Measurements from ENCODE around the gene MBTPS1. TPM values are rescaled to one million over a fixed set of nuclear protein-coding genes. Genes with fewer than 3 reads are reported as not detected.

MBTPS1 gene
- total and polyA plus RNA-seq, 9 of the 15 experiments (the other 6 are each of a cell fraction or from before 2014, with no cell fraction given), result 2.8 to 57.6 (median 43.8) TPM

- TF ChIP-seq PTBP1 (IDR thresholded peaks at IDR 0.05; ENCODE audit: low read depth, low read length), result no peak
- TF ChIP-seq RBM25 (IDR thresholded peaks at IDR 0.05; ENCODE audit: low read depth, low read length, severe bottlenecking), result peak; percentile 100
- TF ChIP-seq ARHGAP35 (IDR thresholded peaks at IDR 0.05; ENCODE audit: partially characterized antibody), result peak; percentile 96
- TF ChIP-seq CEBPG (CRISPR knock-in tag; IDR thresholded peaks at IDR 0.05), result no peak
- TF ChIP-seq CEBPG (tag; conservative IDR thresholded peaks at IDR 0.05 in 1 of 2, IDR thresholded peaks at IDR 0.05 in 1 of 2), result no peak
- peak; percentile 55; the same call in 1 of the 2 replicates for TF ChIP-seq NR2C1 (IDR thresholded peaks at IDR 0.05)
- TF ChIP-seq NR2C1 (tag; IDR thresholded peaks at IDR 0.05), result peak; percentile 76
- no peak for TF ChIP-seq RFX7 (CRISPR knock-in tag; IDR thresholded peaks at IDR 0.05)
- TF ChIP-seq GTF2F1 (IDR thresholded peaks at IDR 0.05; ENCODE audit: low read depth, low read length), result no peak
- no peak; the same call in 1 of the 2 replicates for TF ChIP-seq ZNF592 (IDR thresholded peaks at IDR 0.05)
- TF ChIP-seq HDAC6 (IDR thresholded peaks at IDR 0.05; ENCODE audit: low read depth, low read length), result no peak
- TF ChIP-seq ZNF561 (CRISPR knock-in tag; conservative IDR thresholded peaks at IDR 0.05), result no peak
- no peak for TF ChIP-seq REST (IDR thresholded peaks at IDR 0.05; ENCODE audit: borderline replicate concordance)
- TF ChIP-seq REST (CRISPR knock-in tag; IDR thresholded peaks at IDR 0.05; ENCODE audit: low read depth), result peak; percentile 59; the same call in 1 of the 2 replicates
- TF ChIP-seq SIRT6 (IDR thresholded peaks at IDR 0.05; ENCODE audit: low read depth, low read length), result no peak
- TF ChIP-seq ZNF696 (CRISPR knock-in tag; conservative IDR thresholded peaks at IDR 0.05), result no peak
- TF ChIP-seq L3MBTL2 (IDR thresholded peaks at IDR 0.05), result peak; percentile 74
Observed at GRCh38 chr16:84116720-84117493, at the start of gene MBTPS1 (continued).
